CD4-positive, alpha-beta T cell (primary cell): ENCODE data around the gene CWF19L2. TPM values are rescaled to one million over a fixed set of nuclear protein-coding genes. Genes with fewer than 3 reads are reported as not detected.

ENCODE experiments used
- ATAC-seq: fragments of 200-7000 bp; cut with Tn5 transposase; one replicate; pipeline ENCODE4 v1.10.0; 2022; ENCODE audit warnings: mild to moderate bottlenecking; ENCODE audit not compliant: poor library complexity
- CTCF ChIA-PET: fragments of 350-600 bp; sonication (Branson Sonifier 250); formaldehyde crosslinking; loops from one replicate; lab custom pipeline; 2021; ENCODE audit warnings: antibody characterized with exemption, inconsistent platforms; lab: Charles Lee
- POLR2A ChIA-PET: fragments of 350-600 bp; sonication (Branson Sonifier 250); formaldehyde crosslinking; loops from one replicate; lab custom pipeline; 2021; ENCODE audit warnings: antibody characterized with exemption, inconsistent platforms; lab: Charles Lee
- DNase-seq, 14 experiments: peaks; one replicate each; pipeline ENCODE4 v3.0.0-alpha.2; 2013 to 2020; ENCODE audit warnings: mixed read lengths in 2 of 14
- H3K27ac ChIP-seq, 2 donors: one replicate each; pipeline versions ENCODE4 v1.5.1 to v1.7.0; 2013; ENCODE audit warnings: low read length in 2 of 2, low read depth in 1 of 2, mild to moderate bottlenecking in 1 of 2
- H3K27me3 ChIP-seq, 2 experiments: 1 replicate in 1 of 2; 2 replicates in 1 of 2; pipeline versions ENCODE4 v1.6.1 to v1.7.0; 2013; ENCODE audit warnings: low read length in 2 of 2, control low read depth in 1 of 2, mild to moderate bottlenecking in 1 of 2, moderate library complexity in 1 of 2; ENCODE audit not compliant: insufficient read depth in 2 of 2, control insufficient read depth in 1 of 2
- H3K36me3 ChIP-seq: one replicate; pipeline ENCODE4 v1.6.1; 2013; ENCODE audit warnings: low read length, control low read depth; ENCODE audit not compliant: insufficient read depth
- H3K4me1 ChIP-seq: one replicate; pipeline ENCODE4 v1.6.1; 2013; ENCODE audit warnings: low read length, control low read depth; ENCODE audit not compliant: insufficient read depth
- H3K4me3 ChIP-seq: one replicate; pipeline ENCODE4 v1.5.1; 2013; ENCODE audit warnings: mild to moderate bottlenecking, low read length, moderate library complexity
- H3K9me3 ChIP-seq, 2 experiments: 1 replicate in 1 of 2; 2 replicates in 1 of 2; pipeline versions ENCODE4 v1.6.1 to v1.7.0; 2013; ENCODE audit warnings: low read length in 2 of 2, mild to moderate bottlenecking in 2 of 2, control low read depth in 1 of 2, moderate library complexity in 1 of 2; ENCODE audit not compliant: control insufficient read depth in 1 of 2, insufficient read depth in 1 of 2
- H3K27ac Mint-ChIP-seq: one replicate; pipeline ENCODE4 v1.8.0; 2020; ENCODE audit warnings: mixed read lengths
- H3K27me3 Mint-ChIP-seq: one replicate; pipeline ENCODE4 v1.8.0; 2021; ENCODE audit warnings: mixed read lengths
- H3K36me3 Mint-ChIP-seq: one replicate; pipeline ENCODE4 v1.8.0; 2021; ENCODE audit warnings: low read depth, mixed read lengths
- H3K4me1 Mint-ChIP-seq: one replicate; pipeline ENCODE4 v1.8.0; 2021; ENCODE audit warnings: low read depth, mixed read lengths
- H3K4me3 Mint-ChIP-seq: one replicate; pipeline ENCODE4 v1.8.0; 2020; ENCODE audit warnings: mild to moderate bottlenecking, mixed read lengths
- H3K9me3 Mint-ChIP-seq: one replicate; pipeline ENCODE4 v1.8.0; 2020; ENCODE audit warnings: mixed read lengths
- intact Hi-C, 2 experiments: fragments of 100-400 bp; cut with DNase I in 1 of 2; cut with micrococcal nuclease in 1 of 2; formaldehyde crosslinking; loops; one replicate each; pipeline versions ENCODE4 v1.15.1 to v1.9.0; 2023 to 2025; cut with DNase I, micrococcal nuclease
- total RNA-seq, 174 experiments: library from RNA in 2 of 174; stranded (reverse) in 2 of 174; gene quantifications; one replicate each; pipeline ENCODE4 v1.2.3 and lab custom pipeline; 2021 to 2026
- TF ChIP-seq, protein P1 (sequence below): fragments of 200-600 bp; IDR thresholded peaks from one replicate; pipeline ENCODE4 v1.8.0; 2022; ENCODE audit warnings: antibody characterized with exemption, mild to moderate bottlenecking

Gene CWF19L2
- total RNA-seq, 2 experiments from 2014 or later = 21.2 to 21.8 TPM

DNA sequence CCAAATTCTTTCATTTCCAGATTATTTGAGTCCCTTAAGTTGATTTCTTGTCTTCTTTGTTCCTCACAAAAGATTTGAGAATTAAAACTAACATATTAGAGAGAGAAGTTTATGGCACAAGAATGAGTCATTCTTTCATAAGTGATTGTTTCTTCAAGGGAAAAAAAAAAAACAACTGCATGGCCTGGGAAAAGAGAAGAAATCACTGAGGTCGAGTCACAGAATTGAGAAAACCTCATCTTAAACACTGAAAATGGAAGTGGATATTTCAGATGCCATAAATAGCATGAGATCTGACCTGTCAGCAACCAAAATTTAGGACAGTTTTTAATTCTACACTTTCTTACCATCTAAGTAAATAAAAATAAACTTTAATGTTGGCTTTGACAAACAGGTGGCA, 87.2 kb downstream of the CWF19L2 start:
- H3K4me3 ChIP-seq = no peak overlapping the region
- ChIA-PET POLR2A (no interaction called here), CTCF (no interaction called here)
- no peaks in the 10 kb centered on the region for H3K36me3 Mint-ChIP-seq
- no peak overlapping the region for H3K27ac Mint-ChIP-seq
- ATAC-seq (no peak), DNase-seq (no peak)
- H3K27me3 ChIP-seq = no peaks in the 10 kb centered on the region
- H3K27ac ChIP-seq = no peak overlapping the region
- H3K36me3 ChIP-seq = no peaks in the 10 kb centered on the region
- TF ChIP-seq, protein P1, sequence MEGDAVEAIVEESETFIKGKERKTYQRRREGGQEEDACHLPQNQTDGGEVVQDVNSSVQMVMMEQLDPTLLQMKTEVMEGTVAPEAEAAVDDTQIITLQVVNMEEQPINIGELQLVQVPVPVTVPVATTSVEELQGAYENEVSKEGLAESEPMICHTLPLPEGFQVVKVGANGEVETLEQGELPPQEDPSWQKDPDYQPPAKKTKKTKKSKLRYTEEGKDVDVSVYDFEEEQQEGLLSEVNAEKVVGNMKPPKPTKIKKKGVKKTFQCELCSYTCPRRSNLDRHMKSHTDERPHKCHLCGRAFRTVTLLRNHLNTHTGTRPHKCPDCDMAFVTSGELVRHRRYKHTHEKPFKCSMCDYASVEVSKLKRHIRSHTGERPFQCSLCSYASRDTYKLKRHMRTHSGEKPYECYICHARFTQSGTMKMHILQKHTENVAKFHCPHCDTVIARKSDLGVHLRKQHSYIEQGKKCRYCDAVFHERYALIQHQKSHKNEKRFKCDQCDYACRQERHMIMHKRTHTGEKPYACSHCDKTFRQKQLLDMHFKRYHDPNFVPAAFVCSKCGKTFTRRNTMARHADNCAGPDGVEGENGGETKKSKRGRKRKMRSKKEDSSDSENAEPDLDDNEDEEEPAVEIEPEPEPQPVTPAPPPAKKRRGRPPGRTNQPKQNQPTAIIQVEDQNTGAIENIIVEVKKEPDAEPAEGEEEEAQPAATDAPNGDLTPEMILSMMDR = no peak
- no peaks in the 10 kb centered on the region for H3K9me3 Mint-ChIP-seq
- H3K4me1 Mint-ChIP-seq = no peaks in the 10 kb centered on the region
- no peaks in the 10 kb centered on the region for H3K4me1 ChIP-seq
- H3K27me3 Mint-ChIP-seq = no peaks in the 10 kb centered on the region
- intact Hi-C loops = no loop called here
- H3K9me3 ChIP-seq = no peaks in the 10 kb centered on the region
- no peak overlapping the region for H3K4me3 Mint-ChIP-seq

DNA sequence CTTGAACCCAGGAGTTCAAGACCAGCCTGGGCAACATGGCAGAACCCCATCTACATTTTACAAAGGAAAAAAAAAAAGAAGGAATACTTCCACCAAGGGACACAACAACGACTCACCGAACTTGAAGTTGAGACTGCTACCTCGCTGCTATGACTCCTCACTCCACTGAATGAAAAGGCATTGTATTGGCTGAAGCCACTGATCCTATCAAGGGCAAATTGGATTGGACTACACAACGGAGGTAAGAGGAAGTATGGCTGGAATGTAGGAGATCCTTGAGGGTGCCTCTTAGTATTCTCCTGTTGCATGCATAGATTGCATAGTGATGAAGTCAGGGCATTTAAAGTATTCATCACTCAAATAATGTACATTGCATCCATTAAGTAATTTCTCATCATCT, 97.9 kb downstream of the CWF19L2 start:
- intact Hi-C loops = no loop called here
- no peak overlapping the region for H3K27ac ChIP-seq
- H3K36me3 ChIP-seq = peaks cover 6% of the 10 kb centered on the region
- no peaks in the 10 kb centered on the region for H3K27me3 ChIP-seq
- no peak for ATAC-seq
- no peak overlapping the region for H3K4me3 ChIP-seq
- TF ChIP-seq, protein P1 = no peak
- Mint-ChIP-seq H3K27me3 (no peaks in the 10 kb centered on the region), H3K27ac (no peak overlapping the region), H3K4me3 (no peak overlapping the region), H3K9me3 (peaks cover 6% of the 10 kb centered on the region), H3K4me1 (no peaks in the 10 kb centered on the region), H3K36me3 (peaks cover 68% of the 10 kb centered on the region)
- CTCF ChIA-PET = no interaction called here
- H3K9me3 ChIP-seq = no peaks in the 10 kb centered on the region
- no peak for DNase-seq
- POLR2A ChIA-PET = no interaction called here
- no peaks in the 10 kb centered on the region for H3K4me1 ChIP-seq

DNA sequence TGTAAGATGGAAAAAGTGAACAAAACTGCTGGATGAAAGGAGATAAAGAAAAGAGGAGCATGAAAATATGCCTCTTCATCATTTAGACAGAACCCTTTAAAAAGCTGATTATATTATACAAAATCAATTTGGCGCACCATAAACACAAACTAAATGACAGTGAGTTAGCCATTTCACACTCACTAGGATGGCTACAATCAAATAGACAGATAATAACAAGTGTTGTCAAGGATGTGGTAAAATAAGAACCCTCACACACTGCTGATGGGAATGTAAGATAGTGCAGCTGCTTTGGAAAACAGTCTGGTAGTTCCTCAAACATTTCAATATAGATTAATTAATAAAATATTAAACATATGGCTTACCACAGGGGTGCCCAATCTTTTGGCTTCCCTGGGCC, 99.7 kb downstream of the CWF19L2 start:
- H3K4me1 Mint-ChIP-seq = no peaks in the 10 kb centered on the region
- H3K36me3 ChIP-seq = peaks cover 6% of the 10 kb centered on the region
- H3K36me3 Mint-ChIP-seq = peaks cover 85% of the 10 kb centered on the region
- H3K4me3 Mint-ChIP-seq = no peak overlapping the region
- ATAC-seq (no peak), DNase-seq (no peak)
- ChIA-PET POLR2A (no interaction called here), CTCF (interaction anchor here (0.6 kb wide), 1 partner anchor 77 kb away, joined by 3 read pairs; no protein-coding TSS in a partner anchor)
- intact Hi-C loops = loop anchor here in 1 of 2 experiments (1.0 kb wide), 1 partner anchor 24 kb away; no protein-coding TSS in a partner anchor
- H3K27ac ChIP-seq = no peak overlapping the region
- TF ChIP-seq, protein P1 = no peak
- peaks cover 6% of the 10 kb centered on the region for H3K9me3 Mint-ChIP-seq
- no peak overlapping the region for H3K4me3 ChIP-seq
- no peaks in the 10 kb centered on the region for H3K27me3 ChIP-seq
- no peaks in the 10 kb centered on the region for H3K9me3 ChIP-seq
- H3K27ac Mint-ChIP-seq = no peak overlapping the region
- H3K27me3 Mint-ChIP-seq = no peaks in the 10 kb centered on the region
- no peaks in the 10 kb centered on the region for H3K4me1 ChIP-seq
